GM12878 (cell line): ENCODE results near the gene ZFP36. TPM values are rescaled to one million over a fixed set of nuclear protein-coding genes. Genes with fewer than 3 reads are reported as not detected.
A peak's percentile ranks its signal among the peaks of the same experiment; 100 is the strongest.

ENCODE experiments used
- ASH2L ChIP-seq: fragments of 300-600, 200-600 bp; sonication (generic); IDR thresholded peaks from 2 replicates; pipeline ENCODE4 v1.6.1; 2017; ENCODE audit warnings: low read depth, mild to moderate bottlenecking, borderline replicate concordance
- ATF7 ChIP-seq: fragments of 450-650 bp; IDR thresholded peaks from 2 replicates; pipeline ENCODE4 v1.6.1; 2016; ENCODE audit warnings: low read depth, mild to moderate bottlenecking
- CHD1 ChIP-seq: IDR thresholded peaks from 2 replicates; pipeline ENCODE4 v1.6.1; 2012; ENCODE audit warnings: low read depth, low read length, improper control_type of control experiment
- E4F1 ChIP-seq: fragments of 450-650 bp; IDR thresholded peaks from 2 replicates; pipeline ENCODE4 v1.6.1; 2018; ENCODE audit warnings: borderline replicate concordance, mild to moderate bottlenecking; ENCODE audit not compliant: partially characterized antibody
- ELK1 ChIP-seq: IDR thresholded peaks from 2 replicates; pipeline ENCODE4 v1.6.1; 2012; ENCODE audit warnings: low read depth, low read length, improper control_type of control experiment
- FOXM1 ChIP-seq: IDR thresholded peaks from 2 replicates; pipeline ENCODE4 v1.6.1; 2012; ENCODE audit warnings: low read depth, mild to moderate bottlenecking, inconsistent platforms, low read length, moderate library complexity
- LARP7 ChIP-seq: fragments of 450-650 bp; IDR thresholded peaks from 2 replicates; pipeline ENCODE4 v1.6.1; 2017; ENCODE audit warnings: mild to moderate bottlenecking
- MTA2 ChIP-seq: fragments of 450-650 bp; IDR thresholded peaks from 2 replicates; pipeline ENCODE4 v1.6.1; 2016; ENCODE audit warnings: low read depth, mild to moderate bottlenecking, moderate library complexity
- NBN ChIP-seq: fragments of 450-650 bp; IDR thresholded peaks from 2 replicates; pipeline ENCODE4 v1.6.1; 2016
- NFYA ChIP-seq: IDR thresholded peaks from 2 replicates; pipeline ENCODE4 v1.6.1; 2011; ENCODE audit warnings: low read depth, mild to moderate bottlenecking, low read length, improper control_type of control experiment, borderline replicate concordance
- NR2C1 ChIP-seq: fragments of 450-650 bp; IDR thresholded peaks from 2 replicates; pipeline ENCODE4 v1.6.1; 2017; ENCODE audit warnings: antibody characterized with exemption, mild to moderate bottlenecking, moderate library complexity
- RB1 ChIP-seq: fragments of 450-650 bp; formaldehyde crosslinking; IDR thresholded peaks from 2 replicates; pipeline ENCODE4 v1.6.1; 2017; ENCODE audit warnings: mild to moderate bottlenecking, borderline replicate concordance
- RBBP5 ChIP-seq: fragments of 200-600 bp; sonication (generic); conservative IDR thresholded peaks from 2 replicates; pipeline ENCODE4 v1.6.1; 2016
- SMAD5 ChIP-seq: IDR thresholded peaks from 2 replicates; pipeline ENCODE4 v1.6.1; 2016; ENCODE audit warnings: antibody characterized with exemption, low read depth
- SREBF2 ChIP-seq: IDR thresholded peaks from 2 replicates; pipeline ENCODE4 v1.6.1; 2012; ENCODE audit warnings: mild to moderate bottlenecking, low read length
- TARDBP ChIP-seq: IDR thresholded peaks from 2 replicates; pipeline ENCODE4 v1.6.1; 2016; ENCODE audit warnings: borderline replicate concordance
- TCF3 ChIP-seq: IDR thresholded peaks from 2 replicates; pipeline ENCODE4 v1.6.1; 2012; ENCODE audit warnings: low read depth, mild to moderate bottlenecking, low read length, borderline replicate concordance; ENCODE audit not compliant: insufficient read depth
- ZNF274 ChIP-seq: IDR thresholded peaks from one replicate; pipeline ENCODE4 v1.8.0; 2011; ENCODE audit not compliant: insufficient read length, insufficient read depth
- ZNF622 ChIP-seq: fragments of 450-650 bp; IDR thresholded peaks from 2 replicates; pipeline ENCODE4 v1.6.1; 2017; ENCODE audit warnings: mild to moderate bottlenecking, inconsistent platforms
- ZSCAN29 ChIP-seq: fragments of 450-650 bp; IDR thresholded peaks from 2 replicates; pipeline ENCODE4 v1.6.1; 2017; ENCODE audit warnings: mild to moderate bottlenecking, moderate library complexity
- polyA plus RNA-seq, 11 experiments: library from polyadenylated mRNA; depleted of rRNA in 4 of 11; unstranded in 6 of 11; stranded (reverse) in 5 of 11; fragments of >200 nt; fragmentation: Nextera tagmentation in 4 of 11; fragmentation: Illumina TruSeq in 1 of 11; extraction: Ambion mirVana in 4 of 11; extraction: Trizol in 1 of 11; gene quantifications; 1 replicate in 1 of 11; 2 replicates in 10 of 11; pipeline versions ENCODE4 v1.2.1 to v1.2.3, GENCODE V29; 2011 to 2016; ENCODE audit warnings: inconsistent platforms in 2 of 11, missing spikeins in 2 of 11, low read depth in 1 of 11
- total RNA-seq, 4 experiments: library from RNA; depleted of rRNA in 3 of 4; stranded (reverse); fragments of >200 nt in 3 of 4; fragmentation: Illumina TruSeq in 1 of 4; extraction: Trizol in 1 of 4; gene quantifications; 2 replicates each; pipeline versions ENCODE4 v1.2.1 to v1.2.3, GENCODE V29; 2013 to 2021
- TF ChIP-seq, protein P1 (sequence below): fragments of 450-650 bp; formaldehyde crosslinking; IDR thresholded peaks from 2 replicates; pipeline ENCODE4 v1.4.0; 2022; ENCODE audit warnings: mild to moderate bottlenecking, moderate library complexity
- TF ChIP-seq, protein P2 (sequence below): fragments of 450-650 bp; IDR thresholded peaks from 2 replicates; pipeline ENCODE4 v1.6.1; 2017; ENCODE audit warnings: mild to moderate bottlenecking

The ZFP36 gene
- total and polyA plus RNA-seq, 10 of the 15 experiments (the other 5 are each of a cell fraction or from before 2014, with no cell fraction given) = 5.3 to 55.0 (median 18.1) TPM

GRCh38 chr19:39397360-39398296, 9.0 kb upstream of the ZFP36 start (continued):
- no peak for TF ChIP-seq NR2C1
- TF ChIP-seq ATF7 = peak; percentile 57; the same call in 1 of the 2 replicates
- TF ChIP-seq E4F1 = peak; percentile 27
- TF ChIP-seq SMAD5 = peak; percentile 44; the same call in 1 of the 2 replicates
- TF ChIP-seq ELK1 = no peak; the same call in 1 of the 2 replicates
- TF ChIP-seq, protein P1, sequence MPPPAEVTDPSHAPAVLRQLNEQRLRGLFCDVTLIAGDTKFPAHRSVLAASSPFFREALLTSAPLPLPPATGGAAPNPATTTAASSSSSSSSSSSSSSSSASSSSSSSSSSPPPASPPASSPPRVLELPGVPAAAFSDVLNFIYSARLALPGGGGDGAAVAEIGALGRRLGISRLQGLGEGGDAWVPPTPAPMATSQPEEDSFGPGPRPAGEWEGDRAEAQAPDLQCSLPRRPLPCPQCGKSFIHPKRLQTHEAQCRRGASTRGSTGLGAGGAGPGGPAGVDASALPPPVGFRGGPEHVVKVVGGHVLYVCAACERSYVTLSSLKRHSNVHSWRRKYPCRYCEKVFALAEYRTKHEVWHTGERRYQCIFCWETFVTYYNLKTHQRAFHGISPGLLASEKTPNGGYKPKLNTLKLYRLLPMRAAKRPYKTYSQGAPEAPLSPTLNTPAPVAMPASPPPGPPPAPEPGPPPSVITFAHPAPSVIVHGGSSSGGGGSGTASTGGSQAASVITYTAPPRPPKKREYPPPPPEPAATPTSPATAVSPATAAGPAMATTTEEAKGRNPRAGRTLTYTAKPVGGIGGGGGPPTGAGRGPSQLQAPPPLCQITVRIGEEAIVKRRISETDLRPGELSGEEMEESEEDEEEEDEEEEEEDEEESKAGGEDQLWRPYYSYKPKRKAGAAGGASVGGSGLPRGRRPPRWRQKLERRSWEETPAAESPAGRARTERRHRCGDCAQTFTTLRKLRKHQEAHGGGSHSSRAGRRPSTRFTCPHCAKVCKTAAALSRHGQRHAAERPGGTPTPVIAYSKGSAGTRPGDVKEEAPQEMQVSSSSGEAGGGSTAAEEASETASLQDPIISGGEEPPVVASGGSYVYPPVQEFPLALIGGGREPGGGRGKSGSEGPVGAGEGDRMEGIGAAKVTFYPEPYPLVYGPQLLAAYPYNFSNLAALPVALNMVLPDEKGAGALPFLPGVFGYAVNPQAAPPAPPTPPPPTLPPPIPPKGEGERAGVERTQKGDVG (CRISPR knock-in tag) = no peak
- TF ChIP-seq NFYA = no peak
- TF ChIP-seq FOXM1 = no peak
- no peak for TF ChIP-seq ZSCAN29
- no peak for TF ChIP-seq ZNF622
- peak; percentile 98 for TF ChIP-seq NBN
- no peak for TF ChIP-seq TARDBP
- no peak for TF ChIP-seq TCF3
- peak; percentile 44; the same call in 1 of the 2 replicates for TF ChIP-seq LARP7
- TF ChIP-seq, protein P2, sequence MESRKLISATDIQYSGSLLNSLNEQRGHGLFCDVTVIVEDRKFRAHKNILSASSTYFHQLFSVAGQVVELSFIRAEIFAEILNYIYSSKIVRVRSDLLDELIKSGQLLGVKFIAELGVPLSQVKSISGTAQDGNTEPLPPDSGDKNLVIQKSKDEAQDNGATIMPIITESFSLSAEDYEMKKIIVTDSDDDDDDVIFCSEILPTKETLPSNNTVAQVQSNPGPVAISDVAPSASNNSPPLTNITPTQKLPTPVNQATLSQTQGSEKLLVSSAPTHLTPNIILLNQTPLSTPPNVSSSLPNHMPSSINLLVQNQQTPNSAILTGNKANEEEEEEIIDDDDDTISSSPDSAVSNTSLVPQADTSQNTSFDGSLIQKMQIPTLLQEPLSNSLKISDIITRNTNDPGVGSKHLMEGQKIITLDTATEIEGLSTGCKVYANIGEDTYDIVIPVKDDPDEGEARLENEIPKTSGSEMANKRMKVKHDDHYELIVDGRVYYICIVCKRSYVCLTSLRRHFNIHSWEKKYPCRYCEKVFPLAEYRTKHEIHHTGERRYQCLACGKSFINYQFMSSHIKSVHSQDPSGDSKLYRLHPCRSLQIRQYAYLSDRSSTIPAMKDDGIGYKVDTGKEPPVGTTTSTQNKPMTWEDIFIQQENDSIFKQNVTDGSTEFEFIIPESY = no peak
- TF ChIP-seq RB1 = peak; percentile 77; the same call in 1 of the 2 replicates
- TF ChIP-seq CHD1 = no peak
- no peak for TF ChIP-seq RBBP5
- TF ChIP-seq ZNF274 = no peak
- peak; percentile 46; the same call in 1 of the 2 replicates for TF ChIP-seq MTA2
- TF ChIP-seq SREBF2 = no peak
- no peak for TF ChIP-seq ASH2L
